ENCODE results near the gene CAPN7. TPM values are rescaled to one million over a fixed set of nuclear protein-coding genes. Genes with fewer than 3 reads are reported as not detected.

CAPN7 gene
- total RNA-seq, 1 donor, result 25.6 TPM

DNA sequence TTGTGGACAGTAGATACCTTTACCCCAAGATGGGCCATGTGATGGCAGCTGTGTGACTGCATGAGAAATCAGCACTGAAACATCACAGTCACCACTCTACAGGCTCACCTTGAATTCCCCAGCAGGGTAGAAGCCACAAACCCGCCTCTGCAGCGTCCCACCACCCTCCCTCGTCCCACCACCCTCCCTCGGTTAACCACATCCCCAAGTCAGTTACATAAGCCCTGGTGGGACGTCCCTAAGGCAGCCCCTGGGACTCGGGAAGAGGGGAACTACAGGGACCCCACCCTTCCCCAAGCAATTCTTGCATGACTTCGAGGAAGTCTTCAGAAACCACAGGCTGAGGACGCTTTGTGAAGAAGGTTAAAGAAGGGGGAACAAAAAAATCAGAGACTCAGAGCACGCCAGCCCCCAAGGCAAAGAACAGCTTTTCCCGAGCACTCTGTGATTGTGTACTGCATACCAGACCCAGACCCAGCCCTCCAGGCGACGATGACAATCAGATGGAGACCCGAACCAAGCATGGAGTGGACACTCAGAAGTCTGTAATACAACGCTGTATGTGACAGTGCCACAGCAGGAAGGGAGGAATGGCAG lies 65.8 kb downstream of the CAPN7 start:
- DNase-seq (ENCODE audit: low read depth in 2 of 3, low spot score in 2 of 3), result peak; percentile 75 to 96 (median 94)

DNA sequence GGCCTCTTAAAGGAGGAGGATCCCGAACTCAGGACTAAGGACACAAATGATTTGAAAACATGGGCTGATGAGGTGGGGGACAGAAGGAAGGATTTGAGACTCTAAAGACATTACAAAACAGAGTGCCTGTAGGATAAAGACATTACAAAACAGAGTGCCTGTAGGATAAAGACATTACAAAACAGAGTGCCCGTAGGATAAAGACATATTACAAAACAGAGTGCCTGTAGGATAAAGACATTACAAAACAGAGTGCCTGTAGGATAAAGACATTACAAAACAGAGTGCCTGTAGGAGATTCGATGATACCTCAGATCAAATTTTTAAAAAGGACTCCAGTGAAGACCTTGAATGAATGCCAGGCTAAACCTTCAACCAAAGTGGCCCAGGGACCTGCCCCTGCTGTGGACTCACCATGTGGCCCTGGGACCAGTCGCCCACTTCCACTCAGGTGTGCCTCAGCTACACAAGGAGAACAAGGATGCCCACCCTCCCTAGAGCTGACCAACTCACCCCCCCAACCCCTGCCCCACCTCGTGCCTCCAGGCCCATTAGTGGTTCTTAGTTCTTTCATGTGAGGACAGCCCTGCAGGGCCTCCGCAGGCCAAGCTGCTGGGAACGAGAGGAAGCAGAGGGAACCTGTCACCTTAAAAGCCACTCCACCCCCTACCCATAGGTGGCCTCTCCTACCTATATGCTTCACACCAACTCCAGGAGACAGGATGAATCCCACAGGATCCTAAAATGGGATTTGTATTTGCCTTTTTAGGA lies 66.6 kb downstream of the CAPN7 start:
- DNase-seq (ENCODE audit: low read depth in 2 of 3, low spot score in 2 of 3), result no peak

DNA sequence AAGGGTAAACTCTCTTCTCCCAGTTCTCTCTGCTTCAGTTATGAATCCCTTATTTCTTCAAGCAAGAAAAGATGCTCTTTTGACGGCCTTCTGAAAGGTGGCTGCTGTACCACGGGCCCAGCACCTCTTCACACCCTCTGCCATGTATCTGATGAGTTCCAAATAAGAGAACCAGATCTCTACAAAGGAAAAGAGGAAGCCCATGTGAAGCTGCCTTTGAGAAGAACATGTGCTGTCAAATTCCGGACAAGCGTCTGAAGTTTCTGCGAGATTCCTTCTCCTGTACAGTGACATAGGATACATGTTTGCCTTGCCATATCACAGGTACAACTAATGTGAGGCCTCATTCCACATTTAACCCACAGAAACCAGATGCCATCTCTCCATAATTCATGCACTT lies 67.2 kb downstream of the CAPN7 start:
- peak in 1 of 3 donors; percentile 50 for DNase-seq (ENCODE audit: low read depth in 2 of 3, low spot score in 2 of 3)

- no peak for DNase-seq (ENCODE audit: low read depth in 2 of 3, low spot score in 2 of 3)
These were observed 70.1 kb downstream of the CAPN7 start for GRCh38 chr3:15276028-15276724.

DNA sequence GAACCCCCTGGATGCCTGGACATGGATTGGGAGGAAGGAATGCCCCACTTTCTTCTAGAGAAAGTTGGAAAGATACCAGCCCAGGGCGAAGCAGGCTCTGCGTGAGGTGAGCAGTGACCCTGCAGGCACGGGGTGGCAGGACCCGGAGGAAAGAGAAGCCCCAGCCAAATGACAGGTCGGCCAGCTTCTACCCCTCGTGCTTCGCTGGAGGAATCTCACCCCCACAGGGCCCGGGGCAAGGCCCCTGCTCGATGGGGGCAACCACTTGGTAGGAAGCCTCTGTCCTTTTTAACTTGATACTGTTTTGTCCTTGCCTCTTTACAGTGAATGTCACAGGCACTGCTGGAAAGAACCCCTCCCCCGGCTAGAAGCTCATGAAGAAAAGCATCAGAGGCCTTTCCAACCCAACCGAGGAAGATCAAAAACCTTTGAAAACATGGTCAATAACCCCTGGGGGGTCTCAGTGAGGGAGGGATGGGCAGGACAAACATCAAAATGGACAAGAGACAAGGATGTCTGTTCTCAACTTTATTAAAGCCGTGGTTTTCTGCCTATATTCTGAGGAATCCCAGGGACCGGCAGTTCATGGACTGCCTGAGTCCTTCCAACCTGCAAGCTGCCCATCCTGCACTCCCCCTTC lies 71.9 kb downstream of the CAPN7 start:
- no peak for DNase-seq (ENCODE audit: low read depth in 2 of 3, low spot score in 2 of 3)

GRCh38 chr3:15279205-15279604 lies 73.2 kb downstream of the CAPN7 start:
- no peak for DNase-seq (ENCODE audit: low read depth in 2 of 3, low spot score in 2 of 3)

DNA sequence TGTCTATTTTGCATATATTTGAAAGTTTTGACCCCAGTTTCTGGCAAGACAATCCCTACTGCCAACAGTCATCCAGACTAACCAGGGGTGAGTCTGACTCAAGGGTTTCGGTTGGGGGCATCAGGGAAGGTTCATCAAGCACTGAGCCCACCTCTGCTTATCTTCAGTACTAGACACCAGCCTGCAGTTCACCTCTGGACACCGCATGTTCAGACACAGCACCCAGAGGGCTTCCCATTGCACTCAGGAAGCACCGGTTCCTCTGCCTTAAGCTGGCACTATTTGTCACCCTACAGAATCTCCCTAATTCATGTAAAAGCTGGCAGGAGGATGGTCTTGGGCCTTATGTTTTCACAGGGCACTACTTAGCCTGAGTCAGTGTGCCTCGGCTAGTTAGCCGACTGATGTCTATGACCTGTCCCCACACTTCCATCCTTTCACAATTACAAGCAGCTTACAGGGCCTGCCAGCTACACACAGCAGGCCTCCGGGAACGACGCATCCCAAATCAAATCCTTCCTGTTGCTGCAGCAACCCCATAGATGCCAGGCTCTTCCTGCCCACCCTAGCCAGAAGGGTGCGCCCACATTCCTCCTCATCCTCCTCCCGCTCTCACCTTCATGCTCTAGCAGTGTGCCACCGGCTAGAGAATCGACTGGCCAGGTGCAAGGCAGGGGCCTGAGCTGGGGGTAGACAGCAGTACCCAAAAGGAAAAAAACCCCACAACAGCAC lies 73.8 kb downstream of the CAPN7 start:
- no peak for DNase-seq (ENCODE audit: low read depth in 2 of 3, low spot score in 2 of 3)

- no peak for DNase-seq (ENCODE audit: low read depth in 2 of 3, low spot score in 2 of 3)
These were observed 74.9 kb downstream of the CAPN7 start for GRCh38 chr3:15280853-15281532.

GRCh38 chr3:15281817-15282216 lies 75.8 kb downstream of the CAPN7 start:
- no peak for DNase-seq (ENCODE audit: low read depth in 2 of 3, low spot score in 2 of 3)

GRCh38 chr3:15283702-15284101 lies 77.7 kb downstream of the CAPN7 start:
- DNase-seq (ENCODE audit: low read depth in 2 of 3, low spot score in 2 of 3), result no peak

DNA sequence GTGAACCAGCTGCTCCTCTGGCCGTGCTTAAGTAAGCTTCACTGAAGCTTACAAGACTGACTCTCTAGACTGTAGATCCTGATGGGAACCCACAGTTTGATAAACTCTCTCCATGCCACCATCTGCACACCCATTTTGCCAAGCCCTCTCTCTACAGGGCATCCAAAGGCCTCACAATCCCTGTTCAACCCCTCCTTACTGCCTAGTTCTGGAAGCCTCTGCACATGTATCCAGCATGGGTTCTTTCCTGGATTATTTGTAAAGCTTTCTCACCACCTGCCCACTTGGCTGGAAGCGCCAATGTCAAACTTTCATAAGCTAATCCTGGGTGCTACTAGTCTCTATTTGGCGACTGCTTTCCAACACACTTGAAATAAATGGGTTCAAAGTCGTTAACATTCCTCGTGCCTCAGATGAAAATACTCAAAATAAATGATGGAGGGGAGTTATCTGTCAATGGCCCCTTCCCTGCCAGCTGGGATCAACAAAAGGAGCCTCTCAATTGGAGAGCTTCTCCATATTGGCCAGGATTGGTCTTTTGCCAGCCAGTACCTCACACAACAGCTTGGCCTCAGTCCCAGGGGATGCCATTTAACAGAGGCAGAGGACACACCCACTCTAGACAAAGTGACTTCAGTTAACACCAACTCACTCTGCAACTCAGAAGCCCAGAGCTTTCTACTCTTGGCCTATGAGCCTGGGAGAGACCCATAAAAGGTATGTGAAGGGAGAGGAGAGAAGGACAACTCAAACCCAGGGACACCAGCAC lies 78.3 kb downstream of the CAPN7 start:
- DNase-seq (ENCODE audit: low read depth in 2 of 3, low spot score in 2 of 3), result no peak

- DNase-seq (ENCODE audit: low read depth in 2 of 3, low spot score in 2 of 3), result no peak
These were observed 80.0 kb downstream of the CAPN7 start for GRCh38 chr3:15286022-15286421.

- no peak for DNase-seq (ENCODE audit: low read depth in 2 of 3, low spot score in 2 of 3)
These were observed 81.7 kb downstream of the CAPN7 start for GRCh38 chr3:15287565-15288330.

DNA sequence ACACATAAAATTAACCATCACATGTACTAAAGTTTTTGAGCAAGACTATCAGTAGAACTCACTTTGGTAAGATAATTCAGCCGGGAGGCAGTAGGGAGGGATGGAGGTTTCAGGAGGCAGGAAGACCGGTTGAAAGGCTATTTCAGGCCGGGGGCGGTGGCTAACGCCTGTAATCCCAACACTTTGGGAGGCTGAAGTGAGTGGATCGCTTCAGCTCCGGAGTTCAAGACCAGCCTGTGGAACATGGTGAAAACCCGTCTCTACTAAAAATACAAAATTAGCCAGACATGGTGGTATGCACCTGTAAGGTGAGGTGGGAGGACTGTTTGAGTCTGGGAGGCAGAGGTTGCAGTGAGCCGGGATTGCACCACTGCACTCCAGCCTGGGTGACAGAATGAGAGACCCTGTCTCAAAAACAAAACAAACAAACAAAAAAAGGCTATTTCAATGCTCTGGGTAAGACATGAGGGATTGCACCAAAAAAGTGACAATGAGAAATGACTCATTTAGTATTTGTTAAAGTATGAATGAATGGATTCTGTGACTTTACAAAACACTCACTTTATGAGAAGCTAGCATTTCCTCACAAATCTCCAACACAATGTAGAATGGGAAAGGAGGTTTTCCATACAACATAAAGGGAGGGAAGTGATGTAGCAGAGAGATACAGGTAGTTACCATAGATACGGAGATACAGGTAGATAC lies 82.4 kb downstream of the CAPN7 start:
- DNase-seq (ENCODE audit: low read depth in 2 of 3, low spot score in 2 of 3), result no peak

DNA sequence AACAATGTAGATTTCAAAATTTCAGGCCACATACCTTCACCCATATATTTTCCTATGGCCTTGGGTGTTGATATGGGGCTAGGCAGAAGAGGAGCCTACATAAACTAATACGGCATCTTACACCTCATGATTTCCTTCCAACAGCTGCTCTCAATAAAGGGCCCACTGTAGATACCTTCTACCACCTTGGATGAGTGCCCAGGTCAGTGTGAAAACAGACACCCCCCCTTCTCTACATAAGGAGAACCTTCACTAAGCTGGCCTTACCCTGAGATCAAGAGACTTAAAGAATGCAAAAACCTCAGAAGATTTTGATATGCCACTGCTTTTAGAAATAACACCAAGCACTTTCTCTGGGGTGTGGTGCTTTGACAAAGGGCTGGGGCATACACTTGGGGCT lies 83.6 kb downstream of the CAPN7 start:
- DNase-seq (ENCODE audit: low read depth in 2 of 3, low spot score in 2 of 3), result no peak

- no peak for DNase-seq (ENCODE audit: low read depth in 2 of 3, low spot score in 2 of 3)
These were observed 84.7 kb downstream of the CAPN7 start for GRCh38 chr3:15290736-15291135.

DNA sequence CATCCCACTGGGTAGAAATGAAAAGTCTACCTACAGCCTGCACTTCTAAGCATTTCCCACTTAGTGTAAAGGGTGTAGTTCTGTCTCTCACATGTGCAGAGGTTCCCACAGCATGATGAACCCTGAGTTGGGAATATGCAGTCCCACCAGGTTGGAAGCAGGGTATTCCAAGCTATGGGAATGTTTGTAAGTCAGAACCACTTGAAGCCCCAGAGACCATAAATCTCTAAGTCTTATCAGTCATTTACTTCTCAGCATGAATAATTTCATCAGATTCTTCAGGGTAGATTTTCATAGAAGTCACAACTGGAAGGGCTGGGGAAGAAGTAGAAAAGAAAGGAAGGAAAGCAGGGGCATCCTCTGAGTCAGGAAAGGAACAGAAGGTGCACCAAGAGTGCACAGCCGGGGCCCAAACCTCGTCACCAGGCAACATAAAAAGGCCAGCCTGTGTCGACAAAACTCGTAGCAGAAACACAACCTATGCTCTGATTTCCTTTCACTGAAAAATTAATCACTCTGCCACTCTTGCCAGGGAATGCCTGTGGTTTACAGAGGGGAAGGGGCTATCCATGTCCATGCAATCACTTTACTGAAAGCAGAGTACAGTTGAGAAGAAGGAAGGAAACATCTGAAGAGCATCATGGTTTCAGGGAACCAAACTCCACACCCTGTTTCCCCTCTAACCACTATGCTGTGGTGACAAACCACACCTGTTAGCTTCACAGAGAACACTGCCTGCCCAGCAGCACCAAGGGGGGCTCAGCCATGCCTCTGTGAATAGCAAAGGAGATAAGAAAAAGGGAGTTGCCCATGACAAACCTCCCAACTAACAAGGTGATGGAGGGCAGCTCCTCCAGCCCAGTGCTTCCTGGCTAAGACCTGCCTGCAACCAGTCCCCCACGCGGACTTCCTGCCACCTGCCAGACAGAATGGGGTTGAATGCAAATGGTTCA lies 85.8 kb downstream of the CAPN7 start:
- peak; percentile 37 to 97 (median 92) for DNase-seq (ENCODE audit: low read depth in 2 of 3, low spot score in 2 of 3)
